ENCODE measurements around the gene STK32A. TPM values are rescaled to one million over a fixed set of nuclear protein-coding genes. Genes with fewer than 3 reads are reported as not detected.

STK32A gene
- total RNA-seq, 1 donor from 2014 or later, result 0.13 TPM

- DNase-seq (ENCODE audit: low read depth in 2 of 2), result no peak
These were observed 155.9 kb downstream of the STK32A start for GRCh38 chr5:147390654-147391225.

- peak; percentile 30 to 91 for DNase-seq (ENCODE audit: low read depth in 2 of 2)
These were observed 157.0 kb downstream of the STK32A start for GRCh38 chr5:147391781-147392180.

GRCh38 chr5:147393874-147394672, 159.2 kb downstream of the STK32A start:
- no peak for DNase-seq (ENCODE audit: low read depth in 2 of 2)

GRCh38 chr5:147396070-147396823, 161.4 kb downstream of the STK32A start:
- DNase-seq (ENCODE audit: low read depth in 2 of 2), result peak in 1 of 2 donors; percentile 60

DNA sequence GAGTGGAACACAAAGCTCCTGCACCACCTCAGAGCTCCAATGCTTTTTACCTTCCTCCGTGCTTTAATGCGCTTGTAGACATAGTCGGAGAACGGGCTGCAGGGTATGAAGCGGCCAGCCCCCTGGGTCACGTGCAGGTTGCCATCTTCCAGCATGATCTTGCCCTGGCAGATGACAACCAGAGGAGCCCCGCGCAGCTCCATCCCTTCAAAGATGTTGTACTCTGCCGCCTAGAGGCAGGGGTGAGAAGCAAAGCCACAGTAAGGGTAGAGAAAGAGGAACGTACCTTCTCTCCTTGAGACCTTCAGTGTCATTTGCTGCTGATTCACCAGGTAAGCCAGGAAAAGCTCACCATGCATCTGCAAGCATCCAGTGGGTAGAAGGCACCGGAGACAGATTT, 162.8 kb downstream of the STK32A start:
- DNase-seq (ENCODE audit: low read depth in 2 of 2), result no peak

GRCh38 chr5:147398860-147399259, 164.0 kb downstream of the STK32A start:
- DNase-seq (ENCODE audit: low read depth in 2 of 2), result no peak

- DNase-seq (ENCODE audit: low read depth in 2 of 2), result no peak
These were observed 165.4 kb downstream of the STK32A start for GRCh38 chr5:147400126-147400809.

GRCh38 chr5:147400881-147401280, 166.1 kb downstream of the STK32A start:
- no peak for DNase-seq (ENCODE audit: low read depth in 2 of 2)

GRCh38 chr5:147403651-147404640, 169.1 kb downstream of the STK32A start:
- peak in 1 of 2 donors; percentile 94 for DNase-seq (ENCODE audit: low read depth in 2 of 2)

DNA sequence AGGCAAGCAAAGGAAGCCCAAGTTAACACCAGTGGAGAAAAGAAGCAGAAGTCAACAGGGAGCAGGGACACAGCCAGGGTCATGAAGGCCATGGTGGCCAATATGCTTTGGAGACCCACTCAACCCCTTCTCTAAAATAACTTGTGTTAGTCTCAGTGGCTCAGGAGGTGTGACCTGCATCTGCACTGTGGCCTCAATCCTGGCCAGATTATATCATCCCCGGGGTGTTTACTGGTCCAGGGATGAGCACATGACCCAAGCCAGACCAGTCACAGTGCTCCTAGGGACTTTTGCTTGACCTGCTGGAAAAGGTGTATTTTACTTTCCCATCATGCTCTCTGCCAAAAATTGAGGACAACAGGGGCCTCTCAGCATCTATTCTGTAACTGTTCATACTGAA, 169.9 kb downstream of the STK32A start:
- DNase-seq (ENCODE audit: low read depth in 2 of 2), result no peak

GRCh38 chr5:147406636-147407035, 171.8 kb downstream of the STK32A start:
- no peak for DNase-seq (ENCODE audit: low read depth in 2 of 2)

GRCh38 chr5:147407094-147407681, 172.4 kb downstream of the STK32A start:
- no peak for DNase-seq (ENCODE audit: low read depth in 2 of 2)

DNA sequence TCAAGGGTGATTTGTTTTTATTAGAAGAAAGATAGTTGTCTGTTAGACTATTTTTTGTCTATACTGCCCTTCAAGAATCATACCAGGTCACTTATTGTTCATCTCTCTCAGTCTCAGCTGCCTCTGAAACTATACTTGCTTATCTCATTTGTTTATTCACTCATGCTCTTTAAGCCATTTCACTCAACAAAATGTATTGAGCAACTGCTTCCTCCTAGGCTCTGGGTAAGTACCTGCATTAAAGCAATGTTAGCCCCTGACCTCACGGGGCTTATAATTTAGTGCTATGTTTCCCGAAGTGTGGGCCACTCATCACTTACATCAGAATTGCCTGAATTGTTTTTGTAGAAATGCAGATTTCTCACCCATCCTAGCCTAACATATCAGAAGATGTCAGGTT, 174.2 kb downstream of the STK32A start:
- no peak for DNase-seq (ENCODE audit: low read depth in 2 of 2)

DNA sequence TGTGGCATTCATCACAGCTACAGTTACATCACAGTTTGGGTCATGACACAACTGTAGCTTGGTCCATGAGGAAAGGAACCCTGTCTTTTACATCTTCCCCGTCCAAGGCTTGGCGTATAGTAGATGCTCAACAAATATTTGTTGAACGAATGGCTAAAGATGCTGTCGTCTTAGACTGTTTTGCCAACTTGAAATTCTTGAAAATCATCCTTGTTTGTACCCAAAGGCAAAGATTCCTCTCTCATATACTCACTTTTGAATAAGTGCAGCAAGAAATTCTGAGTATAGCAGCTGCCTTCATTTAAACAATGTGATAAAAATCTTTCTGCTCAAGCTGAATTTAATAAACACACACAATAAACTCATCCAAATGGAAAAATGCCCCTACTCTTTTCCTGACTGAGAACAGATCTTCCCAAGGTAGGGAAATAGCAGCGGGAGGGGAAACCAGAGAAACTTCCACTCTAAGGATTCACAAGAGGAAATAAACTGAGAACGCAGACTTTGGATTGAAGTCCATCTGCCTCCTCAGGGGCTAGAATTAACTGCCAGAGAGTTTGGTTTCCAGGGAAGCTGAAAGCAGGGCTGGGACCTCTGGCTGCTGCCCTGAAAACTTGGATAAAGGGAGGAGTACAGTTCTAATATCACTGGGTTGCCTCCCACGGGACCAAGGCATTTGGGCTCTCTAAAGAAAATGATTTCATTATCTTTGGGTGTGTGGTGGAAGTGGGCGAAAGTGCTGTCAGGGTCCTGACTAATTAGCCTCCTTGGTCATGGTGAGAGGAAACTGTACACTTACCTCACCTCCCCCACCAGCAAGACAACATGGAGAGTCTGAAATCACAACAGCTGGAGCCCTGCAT, 175.9 kb downstream of the STK32A start:
- DNase-seq (ENCODE audit: low read depth in 2 of 2), result no peak

- DNase-seq (ENCODE audit: low read depth in 2 of 2), result no peak
These were observed 176.8 kb downstream of the STK32A start for GRCh38 chr5:147411359-147412319.

- no peak for DNase-seq (ENCODE audit: low read depth in 2 of 2)
These were observed 177.7 kb downstream of the STK32A start for GRCh38 chr5:147412561-147412960.

- no peak for DNase-seq (ENCODE audit: low read depth in 2 of 2)
These were observed 178.4 kb downstream of the STK32A start for GRCh38 chr5:147413266-147413665.

GRCh38 chr5:147415651-147416050, 180.8 kb downstream of the STK32A start:
- DNase-seq (ENCODE audit: low read depth in 2 of 2), result no peak
